ENCODE measurements around the gene SLITRK3. TPM values are rescaled to one million over a fixed set of nuclear protein-coding genes. Genes with fewer than 3 reads are reported as not detected.
A peak's percentile ranks its signal among the peaks of the same experiment; 100 is the strongest.

SLITRK3 gene, protein sequence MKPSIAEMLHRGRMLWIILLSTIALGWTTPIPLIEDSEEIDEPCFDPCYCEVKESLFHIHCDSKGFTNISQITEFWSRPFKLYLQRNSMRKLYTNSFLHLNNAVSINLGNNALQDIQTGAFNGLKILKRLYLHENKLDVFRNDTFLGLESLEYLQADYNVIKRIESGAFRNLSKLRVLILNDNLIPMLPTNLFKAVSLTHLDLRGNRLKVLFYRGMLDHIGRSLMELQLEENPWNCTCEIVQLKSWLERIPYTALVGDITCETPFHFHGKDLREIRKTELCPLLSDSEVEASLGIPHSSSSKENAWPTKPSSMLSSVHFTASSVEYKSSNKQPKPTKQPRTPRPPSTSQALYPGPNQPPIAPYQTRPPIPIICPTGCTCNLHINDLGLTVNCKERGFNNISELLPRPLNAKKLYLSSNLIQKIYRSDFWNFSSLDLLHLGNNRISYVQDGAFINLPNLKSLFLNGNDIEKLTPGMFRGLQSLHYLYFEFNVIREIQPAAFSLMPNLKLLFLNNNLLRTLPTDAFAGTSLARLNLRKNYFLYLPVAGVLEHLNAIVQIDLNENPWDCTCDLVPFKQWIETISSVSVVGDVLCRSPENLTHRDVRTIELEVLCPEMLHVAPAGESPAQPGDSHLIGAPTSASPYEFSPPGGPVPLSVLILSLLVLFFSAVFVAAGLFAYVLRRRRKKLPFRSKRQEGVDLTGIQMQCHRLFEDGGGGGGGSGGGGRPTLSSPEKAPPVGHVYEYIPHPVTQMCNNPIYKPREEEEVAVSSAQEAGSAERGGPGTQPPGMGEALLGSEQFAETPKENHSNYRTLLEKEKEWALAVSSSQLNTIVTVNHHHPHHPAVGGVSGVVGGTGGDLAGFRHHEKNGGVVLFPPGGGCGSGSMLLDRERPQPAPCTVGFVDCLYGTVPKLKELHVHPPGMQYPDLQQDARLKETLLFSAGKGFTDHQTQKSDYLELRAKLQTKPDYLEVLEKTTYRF
- total RNA-seq, result not detected

DNA sequence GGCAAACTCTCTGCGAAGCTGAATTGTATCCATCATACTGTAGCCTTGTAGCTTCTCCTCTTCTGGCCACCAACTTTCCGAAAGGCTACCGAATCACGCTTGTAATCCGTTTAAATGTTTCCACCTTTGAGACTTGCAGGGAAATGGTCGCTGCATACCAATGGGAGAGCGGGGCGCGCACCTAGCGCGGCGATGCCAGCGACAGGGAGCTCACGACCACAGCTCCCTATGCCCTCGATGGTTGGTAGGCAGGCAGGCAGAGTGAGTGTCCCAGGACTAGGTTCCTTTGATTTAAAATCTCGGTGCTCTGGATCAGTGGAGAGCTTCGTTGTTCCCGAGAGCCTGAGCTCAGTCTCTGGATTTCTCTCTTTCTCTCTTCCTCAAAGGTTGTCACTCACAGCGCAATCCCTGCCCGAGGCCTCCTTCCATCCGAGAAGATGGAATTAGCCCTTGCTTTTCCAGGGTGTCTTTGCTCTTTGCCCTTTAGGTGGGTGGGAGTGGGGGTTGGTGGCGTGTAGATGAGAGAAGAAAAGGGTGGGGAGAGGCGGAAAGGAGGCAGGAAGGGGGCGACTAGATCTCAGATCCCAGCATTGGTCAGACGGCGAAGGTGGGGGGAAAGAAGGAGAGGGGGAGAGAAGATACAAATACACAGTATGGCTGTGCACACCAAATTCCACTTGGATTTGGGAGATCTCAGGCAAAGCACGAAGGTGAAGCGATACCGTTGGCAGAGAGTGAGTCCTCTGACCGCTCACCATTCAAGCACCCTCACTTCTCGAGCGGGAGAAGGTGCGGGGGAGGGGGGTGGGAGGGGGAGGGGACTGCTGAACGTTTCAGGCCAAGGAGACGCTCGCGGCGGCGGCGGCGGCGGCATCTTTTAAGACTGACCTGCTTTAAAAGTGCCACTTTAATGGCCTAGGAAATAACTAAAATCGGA lies at the start of gene SLITRK3:
Gene SLITRK3 (minus strand): TSS at position 745 of the 937 bp plus-strand sequence. CDS start 5,554 bp downstream, outside the sequence.
- DNase-seq, result no peak
- Histone ChIP-seq H3K27ac (no peak within 1 kb of the TSS), H3K9me3 (no peaks in the 10 kb centered on the region), H3K4me3 (peak within 1 kb of the TSS; percentile 0 to 3), H3K4me1 (peaks cover 41% of the 10 kb centered on the region), H3K36me3 (replicated peaks in 1 of 2; ENCODE audit: insufficient read depth in 1 of 2, low read depth in 2 of 2) (no peaks in the 10 kb centered on the region), H3K27me3 (peaks cover 0 to 39% of the 10 kb centered on the region in 2 donors)
- TF ChIP-seq, protein P1, sequence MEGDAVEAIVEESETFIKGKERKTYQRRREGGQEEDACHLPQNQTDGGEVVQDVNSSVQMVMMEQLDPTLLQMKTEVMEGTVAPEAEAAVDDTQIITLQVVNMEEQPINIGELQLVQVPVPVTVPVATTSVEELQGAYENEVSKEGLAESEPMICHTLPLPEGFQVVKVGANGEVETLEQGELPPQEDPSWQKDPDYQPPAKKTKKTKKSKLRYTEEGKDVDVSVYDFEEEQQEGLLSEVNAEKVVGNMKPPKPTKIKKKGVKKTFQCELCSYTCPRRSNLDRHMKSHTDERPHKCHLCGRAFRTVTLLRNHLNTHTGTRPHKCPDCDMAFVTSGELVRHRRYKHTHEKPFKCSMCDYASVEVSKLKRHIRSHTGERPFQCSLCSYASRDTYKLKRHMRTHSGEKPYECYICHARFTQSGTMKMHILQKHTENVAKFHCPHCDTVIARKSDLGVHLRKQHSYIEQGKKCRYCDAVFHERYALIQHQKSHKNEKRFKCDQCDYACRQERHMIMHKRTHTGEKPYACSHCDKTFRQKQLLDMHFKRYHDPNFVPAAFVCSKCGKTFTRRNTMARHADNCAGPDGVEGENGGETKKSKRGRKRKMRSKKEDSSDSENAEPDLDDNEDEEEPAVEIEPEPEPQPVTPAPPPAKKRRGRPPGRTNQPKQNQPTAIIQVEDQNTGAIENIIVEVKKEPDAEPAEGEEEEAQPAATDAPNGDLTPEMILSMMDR (IDR thresholded peaks at IDR 0.05), result no peak
- TF ChIP-seq POLR2A (IDR thresholded peaks at IDR 0.05), result no peak
- ATAC-seq, result peak; percentile 46
- WGBS, 2 donors, result 2 to 3% methylated on average over 40 to 43 of the region's 43 CpGs
- intact Hi-C loops (cut with DNase I), result no loop called here

DNA sequence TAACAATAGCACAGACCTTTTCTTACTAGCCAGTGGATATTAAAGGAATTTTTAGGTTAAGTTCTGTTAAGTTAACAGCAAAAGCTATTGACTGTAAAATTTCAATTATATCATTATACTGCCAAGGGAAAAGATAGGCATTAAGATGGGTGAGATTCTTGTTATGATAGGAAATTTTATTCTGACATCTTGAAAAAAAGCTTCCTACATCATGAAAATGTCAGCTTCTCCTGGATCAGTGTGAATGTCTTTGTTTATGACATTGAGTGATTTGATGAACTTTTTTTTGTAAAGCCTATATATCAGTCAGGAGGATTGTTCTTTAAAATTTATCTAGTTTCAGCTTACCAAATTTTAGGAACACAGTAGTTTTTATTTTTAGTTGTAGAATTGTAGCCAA lies 47.4 kb upstream of the SLITRK3 start:
- Histone ChIP-seq H3K4me3 (no peak overlapping the region), H3K9me3 (no peaks in the 10 kb centered on the region), H3K27ac (no peak overlapping the region), H3K4me1 (no peaks in the 10 kb centered on the region), H3K36me3 (replicated peaks in 1 of 2; ENCODE audit: insufficient read depth in 1 of 2, low read depth in 2 of 2) (no peaks in the 10 kb centered on the region), H3K27me3 (no peaks in the 10 kb centered on the region)
- no peak for DNase-seq
- ATAC-seq, result no peak
- TF ChIP-seq, protein P1 (IDR thresholded peaks at IDR 0.05), result no peak
- no peak for TF ChIP-seq POLR2A (IDR thresholded peaks at IDR 0.05)
- intact Hi-C loops (cut with DNase I), result no loop called here

DNA sequence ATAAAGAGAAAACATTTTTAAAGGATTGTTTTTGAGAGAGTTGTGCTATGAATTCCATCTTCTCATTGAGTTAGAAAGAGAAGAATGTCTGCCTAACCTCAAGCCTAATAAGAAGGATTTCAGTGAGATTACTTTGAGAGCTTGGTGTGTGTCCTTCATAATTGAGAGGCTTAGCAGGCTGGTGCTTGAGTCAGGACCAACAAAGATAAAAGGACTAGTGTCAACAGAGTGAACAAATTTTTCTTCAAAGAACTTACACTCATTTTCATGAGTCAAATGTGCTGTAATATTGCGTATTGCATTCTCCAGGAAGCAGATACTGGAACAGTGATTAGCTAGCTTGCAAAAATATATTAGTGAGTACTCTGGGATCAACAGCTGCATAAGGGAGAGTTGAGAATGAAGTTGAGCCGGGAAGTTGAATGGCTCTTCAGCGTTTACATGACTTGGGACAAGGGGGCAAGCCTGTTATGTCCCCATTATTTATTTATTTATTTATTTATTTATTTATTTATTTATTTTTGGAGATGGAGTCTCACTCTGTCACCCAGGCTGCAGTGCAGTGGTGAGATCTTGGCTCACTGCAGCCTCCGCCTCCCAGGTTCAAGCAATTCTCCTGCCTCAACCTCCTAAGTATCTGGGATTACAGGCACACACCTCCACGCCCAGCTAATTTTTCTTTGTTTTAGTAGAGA lies 37.5 kb upstream of the SLITRK3 start:
- TF ChIP-seq POLR2A (IDR thresholded peaks at IDR 0.05), result no peak
- TF ChIP-seq, protein P1 (IDR thresholded peaks at IDR 0.05), result no peak
- no peaks in the 10 kb centered on the region for H3K4me1 ChIP-seq
- H3K4me3 ChIP-seq, result no peak overlapping the region
- DNase-seq (no peak), ATAC-seq (no peak)
- H3K27me3 ChIP-seq, result no peaks in the 10 kb centered on the region
- intact Hi-C loops (cut with DNase I), result no loop called here
- WGBS, 2 donors, result 75 to 81% methylated on average over 5 of the region's 5 CpGs
- no peaks in the 10 kb centered on the region for H3K9me3 ChIP-seq
- H3K36me3 ChIP-seq (replicated peaks in 1 of 2; ENCODE audit: insufficient read depth in 1 of 2, low read depth in 2 of 2), result no peaks in the 10 kb centered on the region
- H3K27ac ChIP-seq, result no peak overlapping the region

DNA sequence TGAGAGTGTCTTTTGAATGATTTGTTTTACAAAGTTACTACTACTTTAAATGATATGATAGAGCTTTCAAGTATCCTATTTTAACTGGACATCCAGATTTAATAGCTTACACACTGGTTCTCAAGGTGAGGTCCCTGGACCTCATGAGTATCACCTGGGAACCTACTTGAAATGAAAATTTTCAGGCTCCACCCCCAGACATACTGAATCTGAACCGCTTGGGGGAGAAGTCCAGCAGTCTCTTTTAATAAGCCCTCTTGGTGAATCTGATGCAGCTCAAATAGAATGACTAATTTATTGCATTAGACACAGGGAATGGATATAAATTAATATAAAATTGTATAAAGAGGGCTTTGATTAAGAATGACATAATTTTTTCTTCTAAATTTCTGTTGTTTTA lies 29.4 kb upstream of the SLITRK3 start:
- Histone ChIP-seq H3K4me1 (no peaks in the 10 kb centered on the region), H3K4me3 (no peak overlapping the region), H3K27me3 (no peaks in the 10 kb centered on the region), H3K27ac (no peak overlapping the region), H3K9me3 (no peaks in the 10 kb centered on the region), H3K36me3 (replicated peaks in 1 of 2; ENCODE audit: insufficient read depth in 1 of 2, low read depth in 2 of 2) (no peaks in the 10 kb centered on the region)
- no peak for DNase-seq
- intact Hi-C loops (cut with DNase I), result no loop called here
- 48 to 52% methylated on average over 1 of the region's 1 CpG for WGBS, 2 donors
- no peak for ATAC-seq
- TF ChIP-seq, protein P1 (IDR thresholded peaks at IDR 0.05), result no peak
- TF ChIP-seq POLR2A (IDR thresholded peaks at IDR 0.05), result no peak
